Sigmoid colon (tissue), 4 donors: ENCODE results near the gene LOXHD1.

Source experiments
- POLR2A ChIP-seq, 2 donors: fragments of 450-650 bp; IDR thresholded peaks; one replicate each; pipeline ENCODE4 v1.6.1; 2016; ENCODE audit warnings: antibody characterized with exemption in 2 of 2, mild to moderate bottlenecking in 2 of 2, moderate library complexity in 2 of 2
- POLR2AphosphoS5 ChIP-seq, 4 donors: sonication (generic); formaldehyde crosslinking; IDR thresholded peaks; one replicate each; pipeline ENCODE4 v1.6.1; 2017; ENCODE audit warnings: antibody characterized with exemption in 4 of 4
- TF ChIP-seq, protein P1 (sequence below), 4 experiments: fragments of 450-650 bp in 3 of 4; fragments of 200-600 bp in 1 of 4; IDR thresholded peaks; one replicate each; pipeline ENCODE4 v1.5.1; 2016 to 2019; ENCODE audit warnings: antibody characterized with exemption in 4 of 4, mild to moderate bottlenecking in 3 of 4, moderate library complexity in 2 of 4

DNA sequence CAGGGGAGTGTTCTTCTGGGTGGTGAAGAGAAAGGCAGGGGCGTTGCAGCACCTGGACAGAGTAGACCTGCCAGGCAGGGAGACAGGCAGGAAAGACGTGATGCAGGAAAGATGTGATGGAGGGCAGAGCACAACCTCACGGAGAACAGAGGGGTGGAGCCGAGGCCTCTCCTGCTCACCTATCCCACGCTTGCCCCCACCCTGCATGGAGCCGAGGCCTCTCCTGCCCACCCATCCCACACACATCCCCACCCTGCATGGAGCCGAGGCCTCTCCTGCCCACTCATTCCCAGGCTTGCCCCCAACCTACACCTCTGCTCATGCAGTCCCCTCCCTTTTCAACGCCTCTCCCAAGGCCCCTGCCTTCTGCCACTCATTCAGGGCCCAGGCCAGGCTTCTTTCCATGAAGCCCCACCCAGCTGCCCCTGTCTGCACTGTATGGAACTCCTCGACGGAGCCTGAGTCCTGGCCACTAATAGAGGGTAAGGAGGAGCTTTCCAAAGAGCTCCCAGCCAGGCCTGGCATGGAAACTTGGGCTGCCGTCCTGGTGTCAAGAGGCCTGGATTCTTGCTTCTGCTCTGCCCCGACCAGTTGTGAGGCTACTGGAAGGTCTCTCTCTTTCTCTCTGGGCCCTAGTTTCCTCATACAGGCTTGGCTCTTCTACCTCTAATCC, 32.0 kb upstream of the LOXHD1 start:
- TF ChIP-seq, protein P1, sequence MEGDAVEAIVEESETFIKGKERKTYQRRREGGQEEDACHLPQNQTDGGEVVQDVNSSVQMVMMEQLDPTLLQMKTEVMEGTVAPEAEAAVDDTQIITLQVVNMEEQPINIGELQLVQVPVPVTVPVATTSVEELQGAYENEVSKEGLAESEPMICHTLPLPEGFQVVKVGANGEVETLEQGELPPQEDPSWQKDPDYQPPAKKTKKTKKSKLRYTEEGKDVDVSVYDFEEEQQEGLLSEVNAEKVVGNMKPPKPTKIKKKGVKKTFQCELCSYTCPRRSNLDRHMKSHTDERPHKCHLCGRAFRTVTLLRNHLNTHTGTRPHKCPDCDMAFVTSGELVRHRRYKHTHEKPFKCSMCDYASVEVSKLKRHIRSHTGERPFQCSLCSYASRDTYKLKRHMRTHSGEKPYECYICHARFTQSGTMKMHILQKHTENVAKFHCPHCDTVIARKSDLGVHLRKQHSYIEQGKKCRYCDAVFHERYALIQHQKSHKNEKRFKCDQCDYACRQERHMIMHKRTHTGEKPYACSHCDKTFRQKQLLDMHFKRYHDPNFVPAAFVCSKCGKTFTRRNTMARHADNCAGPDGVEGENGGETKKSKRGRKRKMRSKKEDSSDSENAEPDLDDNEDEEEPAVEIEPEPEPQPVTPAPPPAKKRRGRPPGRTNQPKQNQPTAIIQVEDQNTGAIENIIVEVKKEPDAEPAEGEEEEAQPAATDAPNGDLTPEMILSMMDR (IDR thresholded peaks at IDR 0.05): no peak
- TF ChIP-seq POLR2AphosphoS5 (IDR thresholded peaks at IDR 0.05) (no peak), POLR2A (IDR thresholded peaks at IDR 0.05) (no peak)
